OCI-LY1 (cell line): Measurements from ENCODE around the gene USP47.

Source experiments
- H2AFZ ChIP-seq: fragments of 200-600 bp; sonication (generic), shearing (Covaris generic); 2 replicates; pipeline ENCODE4 v1.6.0; 2014; ENCODE audit warnings: antibody characterized with exemption, mild to moderate bottlenecking, low read length
- H3F3A ChIP-seq: fragments of 200-600 bp; sonication (generic), shearing (Covaris generic); 2 replicates; pipeline ENCODE4 v1.6.0; 2014; ENCODE audit warnings: mild to moderate bottlenecking, antibody characterized with exemption, low read length, moderate library complexity; ENCODE audit not compliant: insufficient read depth
- H3K27ac ChIP-seq: fragments of 200-600 bp; sonication (generic); 2 replicates; pipeline ENCODE4 v1.5.1; 2014; ENCODE audit warnings: low read length, mixed run types, mild to moderate bottlenecking, low read depth; ENCODE audit not compliant: poor library complexity, severe bottlenecking
- H3K27me3 ChIP-seq: fragments of 200-600 bp; sonication (generic); 2 replicates; pipeline ENCODE4 v1.6.0; 2014; ENCODE audit warnings: antibody characterized with exemption, mild to moderate bottlenecking, low read length, moderate library complexity; ENCODE audit not compliant: insufficient read depth
- H3K36me3 ChIP-seq: fragments of 200-600 bp; sonication (generic); 2 replicates; pipeline ENCODE4 v1.6.1; 2014; ENCODE audit warnings: mild to moderate bottlenecking, antibody characterized with exemption, low read length, moderate library complexity, mixed read lengths; ENCODE audit not compliant: insufficient read depth
- H3K4me1 ChIP-seq: fragments of 200-600 bp; sonication (generic); 2 replicates; pipeline ENCODE4 v1.5.1; 2014; ENCODE audit warnings: mild to moderate bottlenecking, low read length, moderate library complexity; ENCODE audit not compliant: insufficient read depth, severe bottlenecking
- H3K4me2 ChIP-seq: fragments of 200-600 bp; sonication (generic), shearing (Covaris generic); 2 replicates; pipeline ENCODE4 v1.6.1; 2014; ENCODE audit warnings: low read length
- H3K4me3 ChIP-seq: fragments of 200-600 bp; sonication (generic); 2 replicates; pipeline ENCODE4 v1.5.1; 2014; ENCODE audit warnings: low read length, low read depth, mild to moderate bottlenecking, mixed read lengths; ENCODE audit not compliant: poor library complexity, severe bottlenecking
- H3K79me2 ChIP-seq: fragments of 200-600 bp; shearing (Covaris generic); 2 replicates; pipeline ENCODE4 v1.6.1; 2016; ENCODE audit warnings: mixed run types, low read length, mixed read lengths; ENCODE audit not compliant: insufficient read depth
- H3K9ac ChIP-seq: fragments of 200-600 bp; sonication (generic), shearing (Covaris generic); 2 replicates; pipeline ENCODE4 v1.6.1; 2014; ENCODE audit warnings: mild to moderate bottlenecking, low read length, mixed read lengths
- H3K9me2 ChIP-seq: fragments of 200-600 bp; sonication (generic), shearing (Covaris generic); 2 replicates; pipeline ENCODE4 v1.6.1; 2014; ENCODE audit warnings: low read depth, mild to moderate bottlenecking, low read length, mixed read lengths
- H3K9me3 ChIP-seq: fragments of 200-600 bp; shearing (Covaris generic); 2 replicates; pipeline ENCODE4 v1.6.1; 2014; ENCODE audit warnings: low read length, mixed read lengths
- H4K20me1 ChIP-seq: fragments of 200-600 bp; sonication (generic), shearing (Covaris generic); 2 replicates; pipeline ENCODE4 v1.6.0; 2016; ENCODE audit warnings: mild to moderate bottlenecking, low read length; ENCODE audit not compliant: insufficient read depth
- CTCF ChIP-seq: fragments of 200-600 bp; sonication (generic), shearing (Covaris generic); IDR thresholded peaks from 2 replicates; pipeline ENCODE4 v1.5.1; 2017; ENCODE audit warnings: mild to moderate bottlenecking, antibody characterized with exemption, low read length, moderate library complexity, mixed read lengths
- EZH2 ChIP-seq: fragments of 200-600 bp; sonication (generic), shearing (Covaris generic); IDR thresholded peaks from 2 replicates; pipeline ENCODE4 v1.8.0; 2017; ENCODE audit warnings: borderline replicate concordance, mixed run types, mild to moderate bottlenecking, antibody characterized with exemption, low read length, moderate library complexity, mixed read lengths

The USP47 gene

GRCh38 chr11:11997049-11997322 is 155.2 kb downstream of the USP47 start:
- no peaks in the 10 kb centered on the region for H3K4me1 ChIP-seq
- H3K27me3 ChIP-seq = no peaks in the 10 kb centered on the region
- no peak overlapping the region for H3K9ac ChIP-seq
- H3K79me2 ChIP-seq = no peaks in the 10 kb centered on the region
- no peaks in the 10 kb centered on the region for H4K20me1 ChIP-seq
- H3K4me3 ChIP-seq = no peak overlapping the region
- no peak overlapping the region for H2AFZ ChIP-seq
- no peaks in the 10 kb centered on the region for H3K36me3 ChIP-seq
- no peaks in the 10 kb centered on the region for H3K9me2 ChIP-seq
- H3K9me3 ChIP-seq = no peaks in the 10 kb centered on the region
- TF ChIP-seq CTCF = no peak
- no peak for TF ChIP-seq EZH2
- H3F3A ChIP-seq = no peaks in the 10 kb centered on the region
- H3K27ac ChIP-seq = no peak overlapping the region
- H3K4me2 ChIP-seq = no peak overlapping the region

GRCh38 chr11:11998091-11998781 is 156.5 kb downstream of the USP47 start:
- no peak overlapping the region for H3K4me3 ChIP-seq
- no peak overlapping the region for H3K4me2 ChIP-seq

GRCh38 chr11:12001186-12001585 is 159.4 kb downstream of the USP47 start:
- H3F3A ChIP-seq = no peaks in the 10 kb centered on the region
- H3K79me2 ChIP-seq = no peaks in the 10 kb centered on the region
- TF ChIP-seq CTCF = no peak
- no peak for TF ChIP-seq EZH2
- H3K4me1 ChIP-seq = no peaks in the 10 kb centered on the region
- no peak overlapping the region for H3K9ac ChIP-seq
- H3K4me3 ChIP-seq = no peak overlapping the region
- no peaks in the 10 kb centered on the region for H3K27me3 ChIP-seq
- no peaks in the 10 kb centered on the region for H3K9me3 ChIP-seq
- no peak overlapping the region for H2AFZ ChIP-seq
- no peaks in the 10 kb centered on the region for H3K9me2 ChIP-seq
- H3K4me2 ChIP-seq = no peak overlapping the region
- H3K36me3 ChIP-seq = no peaks in the 10 kb centered on the region
- H4K20me1 ChIP-seq = no peaks in the 10 kb centered on the region
- no peak overlapping the region for H3K27ac ChIP-seq

More at GRCh38 chr11:11998091-11998781, 156.5 kb downstream of the USP47 start:
- TF ChIP-seq CTCF (no peak), EZH2 (no peak)
- Histone ChIP-seq H3K79me2 (no peaks in the 10 kb centered on the region), H2AFZ (no peak overlapping the region), H3F3A (no peaks in the 10 kb centered on the region), H3K9ac (no peak overlapping the region), H3K36me3 (no peaks in the 10 kb centered on the region), H3K9me2 (no peaks in the 10 kb centered on the region), H4K20me1 (no peaks in the 10 kb centered on the region), H3K9me3 (no peaks in the 10 kb centered on the region), H3K27me3 (no peaks in the 10 kb centered on the region), H3K27ac (no peak overlapping the region), H3K4me1 (no peaks in the 10 kb centered on the region)
